SK-N-SH treated with all-trans-retinoic acid at 6 μM for 48 hours (cell line): ENCODE results near the gene TNFRSF11A.

Experiments used
- ATAC-seq: fragments of 200-7000 bp; cut with Tn5 transposase; 3 replicates; pipeline ENCODE4 v1.9.1; 2020; ENCODE audit warnings: mild to moderate bottlenecking, moderate library complexity
- BACH2 ChIP-seq: fragments of 250-450 bp; sonication (Bioruptor Pico); IDR thresholded peaks from 2 replicates; pipeline ENCODE4 v1.9.0; 2021; ENCODE audit warnings: mild to moderate bottlenecking, borderline replicate concordance
- CSDC2 ChIP-seq: fragments of 250-450 bp; sonication (Bioruptor Pico); IDR thresholded peaks from 2 replicates; pipeline ENCODE4 v1.5.0; 2020; ENCODE audit warnings: mild to moderate bottlenecking, moderate library complexity
- ESRRG ChIP-seq: fragments of 250-450 bp; sonication (Bioruptor Pico); IDR thresholded peaks from 2 replicates; pipeline ENCODE4 v1.6.1; 2021; ENCODE audit warnings: mild to moderate bottlenecking
- ISL1 ChIP-seq: fragments of 250-450 bp; sonication (Bioruptor Pico); IDR thresholded peaks from 2 replicates; pipeline ENCODE4 v2.1.2; 2022; ENCODE audit warnings: mild to moderate bottlenecking, moderate library complexity
- PPARA ChIP-seq: fragments of 250-450 bp; sonication (Bioruptor Pico); IDR thresholded peaks from 2 replicates; pipeline ENCODE4 v1.5.0; 2020; ENCODE audit warnings: mild to moderate bottlenecking, borderline replicate concordance
- RARB ChIP-seq: fragments of 250-450 bp; sonication (Bioruptor Pico); IDR thresholded peaks from 2 replicates; pipeline ENCODE4 v1.8.0; 2021; ENCODE audit warnings: mild to moderate bottlenecking, moderate library complexity
- SNAI2 ChIP-seq: fragments of 250-450 bp; sonication (Bioruptor Pico); IDR thresholded peaks from 2 replicates; pipeline ENCODE4 v1.5.0; 2020; ENCODE audit warnings: mild to moderate bottlenecking, moderate library complexity
- TCF4 ChIP-seq: fragments of 250-450 bp; sonication (Bioruptor Pico); IDR thresholded peaks from 2 replicates; pipeline ENCODE4 v1.8.0; 2021; ENCODE audit warnings: mild to moderate bottlenecking, moderate library complexity, borderline replicate concordance
- TOX ChIP-seq: fragments of 250-450 bp; sonication (Bioruptor Pico); IDR thresholded peaks from 2 replicates; pipeline ENCODE4 v1.8.0; 2021; ENCODE audit warnings: mild to moderate bottlenecking, moderate library complexity, borderline replicate concordance
- ZC3H10 ChIP-seq: fragments of 250-450 bp; sonication (Bioruptor Pico); IDR thresholded peaks from 2 replicates; pipeline ENCODE4 v1.5.1; 2021; ENCODE audit warnings: mild to moderate bottlenecking, moderate library complexity
- ZFP3 ChIP-seq: fragments of 250-450 bp; sonication (Bioruptor Pico); IDR thresholded peaks from 2 replicates; pipeline ENCODE4 v1.5.0; 2020; ENCODE audit warnings: mild to moderate bottlenecking, moderate library complexity
- ZFP30 ChIP-seq: fragments of 450-650 bp; formaldehyde crosslinking; IDR thresholded peaks from 2 replicates; pipeline ENCODE4 v1.5.0; 2022; ENCODE audit warnings: mild to moderate bottlenecking, moderate library complexity
- ZNF565 ChIP-seq: fragments of 450-650 bp; formaldehyde crosslinking; conservative IDR thresholded peaks from 2 replicates; pipeline ENCODE4 v1.5.0; 2020; ENCODE audit warnings: low read depth, mild to moderate bottlenecking, moderate library complexity
- ZNF70 ChIP-seq: fragments of 450-650 bp; formaldehyde crosslinking; IDR thresholded peaks from 2 replicates; pipeline ENCODE4 v1.5.0; 2020; ENCODE audit warnings: mild to moderate bottlenecking, moderate library complexity
- ZNF8 ChIP-seq: fragments of 450-650 bp; formaldehyde crosslinking; IDR thresholded peaks from 2 replicates; pipeline ENCODE4 v1.5.0; 2020; ENCODE audit warnings: mild to moderate bottlenecking, moderate library complexity
- TF ChIP-seq, protein P1 (sequence below): fragments of 250-450 bp; sonication (Bioruptor Pico); IDR thresholded peaks from 2 replicates; pipeline ENCODE4 v1.5.1; 2020; ENCODE audit warnings: low read depth, mild to moderate bottlenecking, moderate library complexity
- TF ChIP-seq, protein P2 (sequence below): fragments of 250-450 bp; sonication (Bioruptor Pico); IDR thresholded peaks from 2 replicates; pipeline ENCODE4 v1.8.0; 2021; ENCODE audit warnings: low read depth, mild to moderate bottlenecking, moderate library complexity, borderline replicate concordance
- TF ChIP-seq, protein P3 (sequence below): fragments of 250-450 bp; sonication (Bioruptor Pico); IDR thresholded peaks from 2 replicates; pipeline ENCODE4 v1.5.1; 2021; ENCODE audit warnings: mild to moderate bottlenecking, moderate library complexity
- TF ChIP-seq, protein P4 (sequence below): fragments of 250-450 bp; sonication (Bioruptor Pico); IDR thresholded peaks from 2 replicates; pipeline ENCODE4 v1.5.0; 2020; ENCODE audit warnings: mild to moderate bottlenecking, moderate library complexity
- TF ChIP-seq, protein P5 (sequence below): fragments of 250-450 bp; sonication (Bioruptor Pico); IDR thresholded peaks from 2 replicates; pipeline ENCODE4 v1.8.0; 2020; ENCODE audit warnings: mild to moderate bottlenecking, moderate library complexity, borderline replicate concordance

Gene TNFRSF11A

DNA sequence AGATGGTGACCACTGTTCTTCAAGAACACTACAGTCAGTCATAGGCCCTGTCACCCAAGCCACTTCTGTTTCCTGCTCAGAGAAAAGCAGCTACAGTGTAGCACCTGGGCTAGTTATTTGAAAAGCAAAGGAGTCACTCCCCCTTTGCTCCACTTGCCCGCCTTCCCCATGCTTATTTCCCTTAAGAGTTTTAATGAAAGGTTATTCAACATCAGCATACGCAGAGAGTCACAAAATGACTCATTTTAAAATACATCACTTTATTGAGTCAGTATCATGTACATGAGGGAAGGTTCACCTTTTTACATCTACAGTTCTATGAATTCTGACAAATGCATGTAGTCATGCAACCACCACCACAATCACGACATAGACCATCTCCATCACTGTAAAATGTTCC, 71.3 kb downstream of the TNFRSF11A start:
- TF ChIP-seq, protein P1, sequence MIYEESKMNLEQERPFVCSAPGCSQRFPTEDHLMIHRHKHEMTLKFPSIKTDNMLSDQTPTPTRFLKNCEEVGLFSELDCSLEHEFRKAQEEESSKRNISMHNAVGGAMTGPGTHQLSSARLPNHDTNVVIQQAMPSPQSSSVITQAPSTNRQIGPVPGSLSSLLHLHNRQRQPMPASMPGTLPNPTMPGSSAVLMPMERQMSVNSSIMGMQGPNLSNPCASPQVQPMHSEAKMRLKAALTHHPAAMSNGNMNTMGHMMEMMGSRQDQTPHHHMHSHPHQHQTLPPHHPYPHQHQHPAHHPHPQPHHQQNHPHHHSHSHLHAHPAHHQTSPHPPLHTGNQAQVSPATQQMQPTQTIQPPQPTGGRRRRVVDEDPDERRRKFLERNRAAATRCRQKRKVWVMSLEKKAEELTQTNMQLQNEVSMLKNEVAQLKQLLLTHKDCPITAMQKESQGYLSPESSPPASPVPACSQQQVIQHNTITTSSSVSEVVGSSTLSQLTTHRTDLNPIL (CRISPR knock-in tag), result no peak
- TF ChIP-seq, protein P2, sequence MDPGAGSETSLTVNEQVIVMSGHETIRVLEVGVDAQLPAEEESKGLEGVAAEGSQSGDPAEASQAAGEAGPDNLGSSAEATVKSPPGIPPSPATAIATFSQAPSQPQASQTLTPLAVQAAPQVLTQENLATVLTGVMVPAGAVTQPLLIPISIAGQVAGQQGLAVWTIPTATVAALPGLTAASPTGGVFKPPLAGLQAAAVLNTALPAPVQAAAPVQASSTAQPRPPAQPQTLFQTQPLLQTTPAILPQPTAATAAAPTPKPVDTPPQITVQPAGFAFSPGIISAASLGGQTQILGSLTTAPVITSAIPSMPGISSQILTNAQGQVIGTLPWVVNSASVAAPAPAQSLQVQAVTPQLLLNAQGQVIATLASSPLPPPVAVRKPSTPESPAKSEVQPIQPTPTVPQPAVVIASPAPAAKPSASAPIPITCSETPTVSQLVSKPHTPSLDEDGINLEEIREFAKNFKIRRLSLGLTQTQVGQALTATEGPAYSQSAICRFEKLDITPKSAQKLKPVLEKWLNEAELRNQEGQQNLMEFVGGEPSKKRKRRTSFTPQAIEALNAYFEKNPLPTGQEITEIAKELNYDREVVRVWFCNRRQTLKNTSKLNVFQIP, result no peak
- TF ChIP-seq SNAI2 (no peak), CSDC2 (CRISPR knock-in tag) (no peak), PPARA (CRISPR knock-in tag) (no peak), TCF4 (CRISPR knock-in tag) (no peak), ZC3H10 (CRISPR knock-in tag) (no peak), ZNF70 (CRISPR knock-in tag) (no peak), TOX (CRISPR knock-in tag) (no peak), ZFP3 (CRISPR knock-in tag) (no peak), ISL1 (CRISPR knock-in tag) (no peak)
- TF ChIP-seq, protein P3, sequence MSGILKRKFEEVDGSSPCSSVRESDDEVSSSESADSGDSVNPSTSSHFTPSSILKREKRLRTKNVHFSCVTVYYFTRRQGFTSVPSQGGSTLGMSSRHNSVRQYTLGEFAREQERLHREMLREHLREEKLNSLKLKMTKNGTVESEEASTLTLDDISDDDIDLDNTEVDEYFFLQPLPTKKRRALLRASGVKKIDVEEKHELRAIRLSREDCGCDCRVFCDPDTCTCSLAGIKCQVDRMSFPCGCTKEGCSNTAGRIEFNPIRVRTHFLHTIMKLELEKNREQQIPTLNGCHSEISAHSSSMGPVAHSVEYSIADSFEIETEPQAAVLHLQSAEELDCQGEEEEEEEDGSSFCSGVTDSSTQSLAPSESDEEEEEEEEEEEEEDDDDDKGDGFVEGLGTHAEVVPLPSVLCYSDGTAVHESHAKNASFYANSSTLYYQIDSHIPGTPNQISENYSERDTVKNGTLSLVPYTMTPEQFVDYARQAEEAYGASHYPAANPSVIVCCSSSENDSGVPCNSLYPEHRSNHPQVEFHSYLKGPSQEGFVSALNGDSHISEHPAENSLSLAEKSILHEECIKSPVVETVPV (CRISPR knock-in tag), result no peak
- TF ChIP-seq, protein P4, sequence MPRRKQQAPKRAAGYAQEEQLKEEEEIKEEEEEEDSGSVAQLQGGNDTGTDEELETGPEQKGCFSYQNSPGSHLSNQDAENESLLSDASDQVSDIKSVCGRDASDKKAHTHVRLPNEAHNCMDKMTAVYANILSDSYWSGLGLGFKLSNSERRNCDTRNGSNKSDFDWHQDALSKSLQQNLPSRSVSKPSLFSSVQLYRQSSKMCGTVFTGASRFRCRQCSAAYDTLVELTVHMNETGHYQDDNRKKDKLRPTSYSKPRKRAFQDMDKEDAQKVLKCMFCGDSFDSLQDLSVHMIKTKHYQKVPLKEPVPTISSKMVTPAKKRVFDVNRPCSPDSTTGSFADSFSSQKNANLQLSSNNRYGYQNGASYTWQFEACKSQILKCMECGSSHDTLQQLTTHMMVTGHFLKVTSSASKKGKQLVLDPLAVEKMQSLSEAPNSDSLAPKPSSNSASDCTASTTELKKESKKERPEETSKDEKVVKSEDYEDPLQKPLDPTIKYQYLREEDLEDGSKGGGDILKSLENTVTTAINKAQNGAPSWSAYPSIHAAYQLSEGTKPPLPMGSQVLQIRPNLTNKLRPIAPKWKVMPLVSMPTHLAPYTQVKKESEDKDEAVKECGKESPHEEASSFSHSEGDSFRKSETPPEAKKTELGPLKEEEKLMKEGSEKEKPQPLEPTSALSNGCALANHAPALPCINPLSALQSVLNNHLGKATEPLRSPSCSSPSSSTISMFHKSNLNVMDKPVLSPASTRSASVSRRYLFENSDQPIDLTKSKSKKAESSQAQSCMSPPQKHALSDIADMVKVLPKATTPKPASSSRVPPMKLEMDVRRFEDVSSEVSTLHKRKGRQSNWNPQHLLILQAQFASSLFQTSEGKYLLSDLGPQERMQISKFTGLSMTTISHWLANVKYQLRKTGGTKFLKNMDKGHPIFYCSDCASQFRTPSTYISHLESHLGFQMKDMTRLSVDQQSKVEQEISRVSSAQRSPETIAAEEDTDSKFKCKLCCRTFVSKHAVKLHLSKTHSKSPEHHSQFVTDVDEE (CRISPR knock-in tag), result no peak
- TF ChIP-seq, protein P5, sequence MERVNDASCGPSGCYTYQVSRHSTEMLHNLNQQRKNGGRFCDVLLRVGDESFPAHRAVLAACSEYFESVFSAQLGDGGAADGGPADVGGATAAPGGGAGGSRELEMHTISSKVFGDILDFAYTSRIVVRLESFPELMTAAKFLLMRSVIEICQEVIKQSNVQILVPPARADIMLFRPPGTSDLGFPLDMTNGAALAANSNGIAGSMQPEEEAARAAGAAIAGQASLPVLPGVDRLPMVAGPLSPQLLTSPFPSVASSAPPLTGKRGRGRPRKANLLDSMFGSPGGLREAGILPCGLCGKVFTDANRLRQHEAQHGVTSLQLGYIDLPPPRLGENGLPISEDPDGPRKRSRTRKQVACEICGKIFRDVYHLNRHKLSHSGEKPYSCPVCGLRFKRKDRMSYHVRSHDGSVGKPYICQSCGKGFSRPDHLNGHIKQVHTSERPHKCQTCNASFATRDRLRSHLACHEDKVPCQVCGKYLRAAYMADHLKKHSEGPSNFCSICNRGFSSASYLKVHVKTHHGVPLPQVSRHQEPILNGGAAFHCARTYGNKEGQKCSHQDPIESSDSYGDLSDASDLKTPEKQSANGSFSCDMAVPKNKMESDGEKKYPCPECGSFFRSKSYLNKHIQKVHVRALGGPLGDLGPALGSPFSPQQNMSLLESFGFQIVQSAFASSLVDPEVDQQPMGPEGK (CRISPR knock-in tag), result no peak
- no peak for ATAC-seq

DNA sequence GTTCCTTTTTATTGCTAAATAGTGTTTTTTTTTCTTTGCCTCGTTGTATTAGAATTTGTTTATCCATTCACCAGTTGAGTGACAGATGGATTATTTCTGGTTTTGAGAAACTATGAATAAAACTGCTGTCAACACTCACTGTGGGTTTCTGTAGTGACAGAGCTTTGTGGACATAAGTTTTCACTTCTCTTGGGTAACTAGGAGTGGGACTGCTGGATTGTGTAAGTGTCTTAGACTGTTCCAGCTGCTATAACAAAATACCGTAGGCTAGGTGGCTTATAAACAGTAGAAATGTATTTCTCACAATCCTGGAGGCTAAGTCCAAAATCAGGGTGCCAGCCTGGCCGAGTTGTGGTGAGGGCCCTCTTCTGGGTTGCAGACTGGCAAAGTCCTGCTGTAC, 71.9 kb downstream of the TNFRSF11A start:
- ATAC-seq, result no peak
- no peak for TF ChIP-seq SNAI2
- TF ChIP-seq, protein P2, result no peak
- no peak for TF ChIP-seq CSDC2 (CRISPR knock-in tag)
- TF ChIP-seq PPARA (CRISPR knock-in tag), result no peak
- TF ChIP-seq BACH2 (CRISPR knock-in tag), result no peak
- TF ChIP-seq ESRRG (CRISPR knock-in tag), result no peak
- no peak for TF ChIP-seq ZC3H10 (CRISPR knock-in tag)
- TF ChIP-seq, protein P1 (CRISPR knock-in tag), result no peak
- TF ChIP-seq, protein P3 (CRISPR knock-in tag), result no peak
- no peak for TF ChIP-seq ZFP30
- no peak for TF ChIP-seq ZNF70 (CRISPR knock-in tag)
- TF ChIP-seq TOX (CRISPR knock-in tag), result no peak
- TF ChIP-seq RARB (CRISPR knock-in tag), result no peak
- TF ChIP-seq TCF4 (CRISPR knock-in tag), result no peak
- no peak for TF ChIP-seq ZNF8
- TF ChIP-seq, protein P4 (CRISPR knock-in tag), result no peak
- TF ChIP-seq ZNF565 (CRISPR knock-in tag), result no peak
